Mammary epithelial cell (primary cell): ENCODE results near the gene C4orf50.

Source experiments
- EZH2 ChIP-seq: IDR thresholded peaks from 2 replicates; pipeline ENCODE4 v1.6.1; 2012; ENCODE audit warnings: low read length, inconsistent platforms, borderline replicate concordance
- TF ChIP-seq, protein P1 (sequence below), 2 donors: IDR thresholded peaks in 1 of 2; conservative IDR thresholded peaks in 1 of 2; 2 replicates each; pipeline ENCODE4 v1.5.1; 2011 to 2012; ENCODE audit warnings: inconsistent platforms in 2 of 2, low read length in 2 of 2, mild to moderate bottlenecking in 2 of 2, control low read depth in 1 of 2, low read depth in 1 of 2; ENCODE audit not compliant: insufficient read depth in 1 of 2; ENCODE audit errors: extremely low read depth in 1 of 2

DNA sequence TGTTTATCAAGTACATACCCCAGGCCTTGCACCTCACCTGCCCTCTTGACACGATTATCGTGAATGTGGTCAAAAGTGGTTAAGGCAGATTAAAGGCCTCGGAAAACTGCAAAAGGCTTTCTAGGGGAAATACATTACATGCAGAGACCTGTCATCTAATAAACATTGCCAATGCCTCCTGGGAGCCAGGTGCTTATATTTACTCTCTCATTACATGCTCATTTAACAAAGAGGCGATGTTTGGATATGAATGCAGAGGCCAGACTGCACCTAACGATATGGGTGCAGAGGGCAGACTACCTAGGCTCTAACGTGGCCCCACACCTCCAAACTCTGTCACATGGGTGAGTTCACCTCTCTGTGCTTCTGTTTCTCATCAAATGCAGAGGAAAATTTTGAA lies 139.9 kb downstream of the C4orf50 start:
- TF ChIP-seq, protein P1, sequence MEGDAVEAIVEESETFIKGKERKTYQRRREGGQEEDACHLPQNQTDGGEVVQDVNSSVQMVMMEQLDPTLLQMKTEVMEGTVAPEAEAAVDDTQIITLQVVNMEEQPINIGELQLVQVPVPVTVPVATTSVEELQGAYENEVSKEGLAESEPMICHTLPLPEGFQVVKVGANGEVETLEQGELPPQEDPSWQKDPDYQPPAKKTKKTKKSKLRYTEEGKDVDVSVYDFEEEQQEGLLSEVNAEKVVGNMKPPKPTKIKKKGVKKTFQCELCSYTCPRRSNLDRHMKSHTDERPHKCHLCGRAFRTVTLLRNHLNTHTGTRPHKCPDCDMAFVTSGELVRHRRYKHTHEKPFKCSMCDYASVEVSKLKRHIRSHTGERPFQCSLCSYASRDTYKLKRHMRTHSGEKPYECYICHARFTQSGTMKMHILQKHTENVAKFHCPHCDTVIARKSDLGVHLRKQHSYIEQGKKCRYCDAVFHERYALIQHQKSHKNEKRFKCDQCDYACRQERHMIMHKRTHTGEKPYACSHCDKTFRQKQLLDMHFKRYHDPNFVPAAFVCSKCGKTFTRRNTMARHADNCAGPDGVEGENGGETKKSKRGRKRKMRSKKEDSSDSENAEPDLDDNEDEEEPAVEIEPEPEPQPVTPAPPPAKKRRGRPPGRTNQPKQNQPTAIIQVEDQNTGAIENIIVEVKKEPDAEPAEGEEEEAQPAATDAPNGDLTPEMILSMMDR (conservative IDR thresholded peaks at IDR 0.05 in 1 of 2, IDR thresholded peaks at IDR 0.05 in 1 of 2; ENCODE audit: extremely low read depth in 1 of 2, insufficient read depth in 1 of 2, low read depth in 1 of 2, low read length in 2 of 2): no peak
- TF ChIP-seq EZH2: no peak
